ENCODE measurements around the gene STAG1.
"Not testable (repeated sequence)": the region's sequence is repeated elsewhere in the genome, so short reads cannot be mapped to it uniquely, and the experiment has no call there.

Gene STAG1

GRCh38 chr3:136412307-136412706, 339.9 kb downstream of the STAG1 start:
- DNase-seq (ENCODE audit: low spot score), result no peak

GRCh38 chr3:136409549-136409948, 342.6 kb downstream of the STAG1 start:
- DNase-seq (ENCODE audit: low spot score), result no peak

- DNase-seq (ENCODE audit: low spot score), result no peak
Measured at GRCh38 chr3:136404056-136404455, 348.1 kb downstream of the STAG1 start.

GRCh38 chr3:136396916-136397315, 355.3 kb downstream of the STAG1 start:
- no peak for DNase-seq (ENCODE audit: low spot score)

- DNase-seq (ENCODE audit: low spot score), result no peak
Measured at GRCh38 chr3:136390574-136390973, 361.6 kb downstream of the STAG1 start.

- DNase-seq (ENCODE audit: low spot score), result no peak
Measured at GRCh38 chr3:136387031-136387430, 365.1 kb downstream of the STAG1 start.

GRCh38 chr3:136385457-136385856, 366.7 kb downstream of the STAG1 start:
- no peak for DNase-seq (ENCODE audit: low spot score)

- DNase-seq (ENCODE audit: low spot score), result no peak
Measured at GRCh38 chr3:136381051-136381450, 371.1 kb downstream of the STAG1 start.

GRCh38 chr3:136380530-136380929, 371.6 kb downstream of the STAG1 start:
- DNase-seq (ENCODE audit: low spot score), result no peak

- DNase-seq (ENCODE audit: low spot score), result peak; percentile 96
Measured at GRCh38 chr3:136378011-136378410, 374.2 kb downstream of the STAG1 start.

GRCh38 chr3:136377508-136377907, 374.7 kb downstream of the STAG1 start:
- DNase-seq (ENCODE audit: low spot score), result peak; percentile 58

GRCh38 chr3:136375800-136376199, 376.4 kb downstream of the STAG1 start:
- not testable (repeated sequence) for DNase-seq (ENCODE audit: low spot score)

- DNase-seq (ENCODE audit: low spot score), result no peak
Measured at GRCh38 chr3:136366289-136366688, 385.9 kb downstream of the STAG1 start.

GRCh38 chr3:136353461-136353860, 398.7 kb downstream of the STAG1 start:
- no peak for DNase-seq (ENCODE audit: low spot score)

GRCh38 chr3:136351905-136352304, 400.3 kb downstream of the STAG1 start:
- no peak for DNase-seq (ENCODE audit: low spot score)

- no peak for DNase-seq (ENCODE audit: low spot score)
Measured at GRCh38 chr3:136351351-136351750, 400.8 kb downstream of the STAG1 start.

GRCh38 chr3:136350557-136350956, 401.6 kb downstream of the STAG1 start:
- DNase-seq (ENCODE audit: low spot score), result no peak

GRCh38 chr3:136350132-136350531, 402.0 kb downstream of the STAG1 start:
- DNase-seq (ENCODE audit: low spot score), result no peak

GRCh38 chr3:136346486-136346885, 405.7 kb downstream of the STAG1 start:
- no peak for DNase-seq (ENCODE audit: low spot score)

GRCh38 chr3:136343873-136344555, 408.2 kb downstream of the STAG1 start:
- DNase-seq (ENCODE audit: low spot score), result peak; percentile 72

- DNase-seq (ENCODE audit: low spot score), result no peak
Measured at GRCh38 chr3:136343446-136343845, 408.7 kb downstream of the STAG1 start.

- no peak for DNase-seq (ENCODE audit: low spot score)
Measured at GRCh38 chr3:136336329-136337100, 415.7 kb downstream of the STAG1 start.

- not testable (repeated sequence) for DNase-seq (ENCODE audit: low spot score)
Measured at GRCh38 chr3:136334726-136335125, 417.5 kb downstream of the STAG1 start.

Measured in SK-N-DZ (cell line).